NCI-H2081 treated with DMSO at 0.1 percent for 48 hours (cell line): ENCODE results near the gene ADAMTS8.

Experiments used
- DNase-seq: peaks from one replicate; lab custom pipeline; 2025; lab: John Stamatoyannopoulos, UW

ADAMTS8 gene

GRCh38 chr11:130394615-130395014 lies 33.8 kb downstream of the ADAMTS8 start:
- no peak for DNase-seq

GRCh38 chr11:130391711-130392110 lies 36.7 kb downstream of the ADAMTS8 start:
- no peak for DNase-seq

- DNase-seq = peak; percentile 11
Measured at GRCh38 chr11:130390071-130390758, 38.2 kb downstream of the ADAMTS8 start.

- DNase-seq = no peak
Measured at GRCh38 chr11:130389335-130389935, 39.0 kb downstream of the ADAMTS8 start.

GRCh38 chr11:130388607-130389205 lies 39.7 kb downstream of the ADAMTS8 start:
- no peak for DNase-seq

- DNase-seq = no peak
Measured at GRCh38 chr11:130386056-130386455, 42.4 kb downstream of the ADAMTS8 start.

- DNase-seq = no peak
Measured at GRCh38 chr11:130383344-130384211, 44.8 kb downstream of the ADAMTS8 start.

- DNase-seq = no peak
Measured at GRCh38 chr11:130381317-130381716, 47.1 kb downstream of the ADAMTS8 start.

GRCh38 chr11:130380778-130381177 lies 47.6 kb downstream of the ADAMTS8 start:
- DNase-seq = no peak

- DNase-seq = no peak
Measured at GRCh38 chr11:130379276-130379675, 49.1 kb downstream of the ADAMTS8 start.

- DNase-seq = no peak
Measured at GRCh38 chr11:130370845-130371590, 57.4 kb downstream of the ADAMTS8 start.

- DNase-seq = no peak
Measured at GRCh38 chr11:130369713-130370112, 58.7 kb downstream of the ADAMTS8 start.

- no peak for DNase-seq
Measured at GRCh38 chr11:130369141-130369691, 59.2 kb downstream of the ADAMTS8 start.

GRCh38 chr11:130359419-130359818 lies 69.0 kb downstream of the ADAMTS8 start:
- no peak for DNase-seq

- DNase-seq = no peak
Measured at GRCh38 chr11:130358398-130358797, 70.0 kb downstream of the ADAMTS8 start.
